ENCODE data around the gene RBM20.
"Not testable (repeated sequence)": the region's sequence is repeated elsewhere in the genome, so short reads cannot be mapped to it uniquely, and the experiment has no call there.

The RBM20 gene

DNA sequence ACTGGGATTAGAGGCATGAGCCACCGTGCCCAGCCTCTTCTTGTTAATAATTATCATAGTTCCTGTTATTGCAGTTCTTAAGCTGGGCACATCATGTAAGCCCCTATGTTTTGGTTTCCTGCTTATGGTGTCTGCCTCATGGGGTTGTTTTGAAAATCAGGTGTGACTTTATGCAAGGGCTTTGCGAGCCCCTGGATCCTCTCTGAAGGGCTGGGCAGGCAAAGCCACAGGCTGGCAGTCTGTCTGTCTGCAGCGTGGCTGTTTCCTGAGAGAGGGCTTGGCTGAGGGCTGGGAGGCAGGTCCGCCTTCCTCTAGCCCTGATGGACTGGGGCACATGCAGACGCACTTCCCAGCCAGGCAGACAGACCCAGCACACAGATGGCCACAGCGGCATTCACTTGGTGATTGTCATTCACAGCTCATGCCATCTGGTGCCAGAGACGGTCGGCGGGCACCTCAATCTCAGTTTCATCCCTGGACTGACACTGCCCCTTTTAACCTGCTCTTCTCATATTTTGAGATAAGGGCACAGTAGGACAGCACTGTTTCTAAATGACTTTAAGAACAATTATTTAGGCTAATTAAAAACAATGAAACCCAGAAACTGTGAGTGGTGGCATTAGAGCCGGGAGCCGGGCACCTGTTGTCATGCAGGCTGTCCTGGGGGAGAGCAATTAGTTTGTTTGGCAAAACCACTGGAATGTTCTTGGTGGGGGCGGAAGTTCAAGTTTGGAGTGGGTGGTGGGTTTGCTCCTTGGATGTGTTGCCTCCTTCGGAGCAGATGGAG is 35.5 kb downstream of the RBM20 start:
- no peak for DNase-seq

- no peak for DNase-seq
Observed at GRCh38 chr10:110680273-110681020, 36.3 kb downstream of the RBM20 start.

- peak; percentile 12 to 15 for DNase-seq
Observed at GRCh38 chr10:110681023-110681681, 37.0 kb downstream of the RBM20 start.

DNA sequence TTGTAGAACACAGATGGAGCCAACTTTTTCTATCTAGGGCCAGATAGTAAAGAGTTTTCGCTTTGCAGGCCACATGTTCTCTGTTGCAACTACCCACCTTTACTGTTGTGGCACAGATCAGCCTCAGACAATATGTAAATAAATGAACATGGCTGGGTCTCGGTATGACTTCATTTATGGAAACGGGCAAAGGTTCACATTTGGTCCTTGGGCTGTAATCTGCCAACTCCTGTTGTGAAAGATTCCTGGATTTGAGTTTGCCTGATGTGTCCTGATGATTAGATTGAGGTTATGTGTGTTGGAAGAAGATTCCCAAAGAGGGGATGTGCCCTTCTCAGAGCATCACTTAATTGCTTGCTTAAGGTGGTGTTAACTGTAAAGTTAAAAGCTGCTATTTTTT is 38.2 kb downstream of the RBM20 start:
- DNase-seq, result no peak

DNA sequence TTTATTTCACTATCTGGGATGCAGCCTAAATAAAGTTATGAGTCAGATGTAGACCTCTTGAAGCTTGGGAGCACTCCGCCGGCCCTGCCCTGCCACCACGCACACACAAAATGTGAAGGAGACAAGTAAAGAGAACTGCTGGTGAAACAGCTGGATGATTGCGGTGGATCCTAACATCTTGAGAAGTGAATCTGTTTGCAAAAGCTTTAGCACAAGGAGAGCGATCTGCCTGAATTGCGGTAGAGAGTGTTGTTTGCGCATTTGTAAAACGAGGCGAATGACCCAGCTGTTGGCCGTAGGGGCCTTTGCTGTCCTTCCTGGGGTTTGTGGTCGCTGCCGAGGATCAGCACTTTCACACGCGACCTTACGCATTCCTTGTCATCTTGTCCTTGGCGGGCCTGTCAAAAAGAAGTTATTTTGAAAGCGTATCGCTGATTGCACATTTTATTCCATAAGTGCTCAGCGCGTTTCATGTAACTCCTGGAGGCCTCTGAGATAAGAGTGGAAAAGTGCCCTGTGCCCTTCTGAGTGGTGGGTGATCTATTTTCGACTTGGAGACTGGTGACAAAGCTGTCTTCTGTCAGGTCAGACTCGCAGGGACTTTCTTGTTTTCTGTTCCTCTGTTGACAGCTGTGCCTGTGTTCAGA is 40.8 kb downstream of the RBM20 start:
- DNase-seq, result no peak

- DNase-seq, result no peak
Observed at GRCh38 chr10:110686047-110686446, 41.9 kb downstream of the RBM20 start.

- DNase-seq, result no peak
Observed at GRCh38 chr10:110686949-110687348, 42.8 kb downstream of the RBM20 start.

GRCh38 chr10:110687400-110687799 is 43.3 kb downstream of the RBM20 start:
- DNase-seq, result no peak

- no peak for DNase-seq
Observed at GRCh38 chr10:110691139-110691538, 47.0 kb downstream of the RBM20 start.

- no peak for DNase-seq
Observed at GRCh38 chr10:110694263-110694662, 50.1 kb downstream of the RBM20 start.

DNA sequence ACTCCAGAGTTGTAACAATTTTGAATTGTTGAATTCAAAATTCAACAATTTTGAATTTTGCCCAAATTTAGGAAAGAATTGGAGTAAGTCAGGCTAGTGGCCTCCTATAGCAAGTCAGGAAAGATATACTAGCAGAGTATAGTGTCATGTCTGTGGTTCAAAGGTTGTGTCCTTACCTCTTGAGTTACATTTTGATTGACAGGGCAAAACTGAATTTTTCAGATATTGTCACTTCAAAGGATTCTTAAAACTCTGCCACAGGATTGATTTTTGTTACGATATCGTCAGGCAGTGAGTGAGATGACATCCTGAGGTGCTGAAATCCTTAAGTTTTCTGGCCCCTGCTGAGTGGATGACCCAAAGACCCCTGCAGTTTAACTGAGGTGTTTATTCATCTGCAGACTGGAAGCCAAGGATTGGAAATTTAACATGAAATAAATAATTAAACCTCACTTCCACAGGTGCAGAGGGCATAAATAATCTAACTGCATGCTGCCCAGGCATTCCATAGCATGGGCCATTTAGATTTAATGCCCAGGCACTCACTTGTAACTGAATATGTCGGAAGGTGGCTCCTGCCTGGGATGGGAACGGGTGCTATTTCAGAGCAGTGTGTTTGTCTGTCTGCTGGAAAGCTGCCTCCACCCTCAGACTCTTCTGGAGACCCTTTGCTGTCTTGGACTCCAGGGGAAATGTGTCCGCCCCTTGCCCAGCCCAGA is 50.8 kb downstream of the RBM20 start:
- DNase-seq, result no peak

DNA sequence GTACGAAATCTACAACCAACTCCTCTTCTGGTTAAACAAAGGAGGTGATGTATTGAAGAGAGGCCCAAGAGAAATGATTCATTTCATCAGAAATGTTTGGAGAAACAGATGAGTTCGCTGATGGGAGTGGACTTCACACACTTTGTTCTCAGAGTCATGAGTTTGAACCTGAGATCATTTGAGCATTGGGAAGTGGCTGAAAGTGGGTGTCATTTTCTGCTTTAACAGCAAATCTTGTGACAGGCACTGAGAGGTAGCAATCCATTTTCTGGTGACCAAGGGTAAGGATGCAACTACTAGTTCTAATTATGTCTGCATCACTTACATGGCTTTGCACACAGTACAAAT is 51.4 kb downstream of the RBM20 start:
- no peak for DNase-seq

- DNase-seq, result no peak
Observed at GRCh38 chr10:110696436-110696835, 52.3 kb downstream of the RBM20 start.

GRCh38 chr10:110698340-110698739 is 54.2 kb downstream of the RBM20 start:
- DNase-seq, result no peak

- no peak for DNase-seq
Observed at GRCh38 chr10:110698782-110699201, 54.7 kb downstream of the RBM20 start.

DNA sequence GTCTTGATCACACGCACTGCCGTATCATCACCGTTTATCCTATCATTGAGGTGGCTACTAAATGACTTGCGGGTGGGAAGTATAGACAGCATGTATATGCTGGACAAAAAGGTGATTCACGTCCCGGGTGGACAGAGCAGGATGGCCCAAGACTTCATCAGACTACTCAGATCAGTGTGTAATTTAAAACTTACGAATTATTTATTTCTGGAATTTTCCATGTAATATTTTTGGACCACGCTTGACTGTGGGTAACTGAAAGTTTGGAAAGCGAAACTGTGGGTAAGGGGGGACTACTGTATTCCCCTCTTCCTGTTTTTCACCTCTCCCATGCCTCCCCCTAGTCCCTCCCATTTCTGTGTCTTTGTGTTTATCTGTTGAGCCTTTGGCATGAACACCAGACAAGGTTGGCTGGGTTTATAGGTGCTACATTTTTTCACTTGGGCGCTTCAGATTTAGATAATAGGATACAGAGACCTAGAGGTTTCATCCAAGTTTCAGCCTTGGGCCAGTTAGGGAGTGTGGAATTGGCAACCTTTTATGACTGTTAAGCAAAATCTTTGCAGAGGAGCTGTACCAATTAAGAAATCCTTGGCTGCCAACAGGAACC is 55.8 kb downstream of the RBM20 start:
- no peak for DNase-seq

- no peak for DNase-seq
Observed at GRCh38 chr10:110700947-110701616, 56.9 kb downstream of the RBM20 start.

DNA sequence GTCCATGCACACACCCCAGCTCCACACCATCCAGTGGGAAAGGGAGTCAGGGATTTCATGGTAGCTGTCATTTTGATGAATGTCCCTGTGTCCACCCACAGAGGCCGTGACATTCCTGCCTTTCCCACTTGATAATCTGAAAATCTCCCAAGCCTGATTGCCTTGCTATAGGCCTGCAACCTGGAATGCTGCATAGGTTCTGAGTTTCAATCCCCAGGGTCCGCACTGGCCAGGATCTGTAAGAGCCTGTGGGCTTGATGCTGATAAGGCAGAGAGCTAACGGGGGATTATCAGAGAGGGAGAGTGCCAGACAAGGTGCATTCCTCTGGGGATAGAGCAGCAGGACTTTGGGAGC is 57.5 kb downstream of the RBM20 start:
- no peak for DNase-seq

- no peak for DNase-seq
Observed at GRCh38 chr10:110704070-110704469, 59.9 kb downstream of the RBM20 start.

DNA sequence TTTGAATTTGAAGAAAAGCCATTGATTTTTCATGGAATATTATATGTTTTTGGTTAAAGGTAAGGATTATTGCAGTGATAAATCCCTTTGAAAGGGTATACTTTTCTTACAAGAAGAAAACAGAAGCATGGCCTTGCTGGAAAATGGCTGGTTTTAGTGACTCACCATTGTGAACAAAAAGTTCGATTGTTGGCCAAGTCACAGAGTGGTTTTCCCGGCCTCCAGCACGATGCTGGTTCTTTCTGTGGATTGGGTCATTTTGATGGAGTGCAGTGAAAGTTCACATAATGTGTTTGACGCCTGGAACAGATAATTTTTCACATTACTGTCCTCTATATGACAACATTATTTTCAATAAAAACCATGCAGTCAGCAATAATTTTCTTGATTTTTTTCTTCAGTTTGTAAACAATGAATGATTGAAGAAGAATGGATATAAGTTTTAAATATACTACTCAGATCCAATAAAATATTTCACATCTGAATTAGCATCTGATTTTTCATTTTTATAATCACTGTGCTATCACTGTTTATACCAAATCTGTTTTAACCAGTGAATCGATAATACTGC is 60.9 kb downstream of the RBM20 start:
- DNase-seq, result no peak

DNA sequence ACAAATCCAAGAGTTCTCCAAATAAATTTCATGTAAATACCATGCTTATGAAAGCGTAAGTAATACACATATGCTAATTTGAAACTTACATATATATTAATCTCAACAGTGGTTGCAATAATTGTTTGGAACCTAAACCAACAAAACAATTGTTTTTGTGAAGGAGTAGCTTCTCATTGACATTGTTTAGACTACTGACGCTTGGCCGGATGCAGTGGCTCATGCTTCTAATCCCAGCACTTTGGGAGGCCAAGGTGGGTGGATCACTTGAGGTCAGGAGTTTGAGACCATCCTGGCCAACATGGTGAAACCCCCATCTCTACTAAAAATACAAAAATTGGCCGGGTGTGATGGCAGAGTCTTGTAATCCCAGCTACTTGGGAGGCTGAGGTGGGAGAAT is 61.5 kb downstream of the RBM20 start:
- not testable (repeated sequence) for DNase-seq
